ENCODE data around the gene OLFM4.

The OLFM4 gene

GRCh38 chr13:53069800-53070199 is 41.2 kb downstream of the OLFM4 start:
- Histone ChIP-seq H3K27me3 (ENCODE audit: insufficient read depth, low read length, poor library complexity) (no peaks in the 10 kb centered on the region), H3K4ac (ENCODE audit: low read depth, low read length) (no peak overlapping the region), H2BK120ac (ENCODE audit: low read depth, low read length) (no peak overlapping the region), H3K18ac (ENCODE audit: low read length) (no peak overlapping the region), H3K4me3 (ENCODE audit: low read length) (no peak overlapping the region), H3K56ac (ENCODE audit: low read length) (no peak overlapping the region), H2AK5ac (ENCODE audit: low read length) (no peak overlapping the region), H3K27ac (ENCODE audit: low read depth, low read length) (no peak overlapping the region), H4K8ac (ENCODE audit: low read depth, low read length) (no peak overlapping the region), H3K36me3 (ENCODE audit: control insufficient read depth, insufficient read depth, low read length) (no peaks in the 10 kb centered on the region), H3K4me1 (ENCODE audit: control insufficient read depth, low read depth, low read length) (peaks cover 3% of the 10 kb centered on the region), H3K9ac (ENCODE audit: low read length) (no peak overlapping the region), H3K23ac (ENCODE audit: low read length) (no peak overlapping the region), H3K79me2 (ENCODE audit: control insufficient read depth, insufficient read depth, low read length) (no peaks in the 10 kb centered on the region), H2BK5ac (ENCODE audit: low read length) (no peak overlapping the region), H3K4me2 (ENCODE audit: low read length) (no peak overlapping the region), H3K79me1 (ENCODE audit: low read length) (no peaks in the 10 kb centered on the region), H4K5ac (ENCODE audit: low read length) (no peak overlapping the region), H2BK15ac (replicated peaks; ENCODE audit: low read depth) (no peak overlapping the region)
- no CpG with 5 or more reads among the region's 4 CpGs for WGBS (ENCODE audit: extremely low coverage, insufficient coverage, low lambda C conversion rate)
- DNase-seq: no peak

- Histone ChIP-seq H3K4me3 (ENCODE audit: low read length) (no peak overlapping the region), H2AK5ac (ENCODE audit: low read length) (no peak overlapping the region), H2BK5ac (ENCODE audit: low read length) (no peak overlapping the region), H3K23ac (ENCODE audit: low read length) (no peak overlapping the region), H3K18ac (ENCODE audit: low read length) (no peak overlapping the region), H3K4me2 (ENCODE audit: low read length) (no peak overlapping the region), H2BK15ac (replicated peaks; ENCODE audit: low read depth) (no peak overlapping the region), H4K5ac (ENCODE audit: low read length) (no peak overlapping the region), H4K8ac (ENCODE audit: low read depth, low read length) (no peak overlapping the region), H3K4me1 (ENCODE audit: control insufficient read depth, low read depth, low read length) (peaks cover 4% of the 10 kb centered on the region), H3K79me2 (ENCODE audit: control insufficient read depth, insufficient read depth, low read length) (no peaks in the 10 kb centered on the region), H3K27ac (ENCODE audit: low read depth, low read length) (no peak overlapping the region), H3K9ac (ENCODE audit: low read length) (no peak overlapping the region), H2BK120ac (ENCODE audit: low read depth, low read length) (no peak overlapping the region), H3K56ac (ENCODE audit: low read length) (no peak overlapping the region), H3K4ac (ENCODE audit: low read depth, low read length) (no peak overlapping the region), H3K36me3 (ENCODE audit: control insufficient read depth, insufficient read depth, low read length) (no peaks in the 10 kb centered on the region), H3K27me3 (ENCODE audit: insufficient read depth, low read length, poor library complexity) (no peaks in the 10 kb centered on the region), H3K79me1 (ENCODE audit: low read length) (no peaks in the 10 kb centered on the region)
- DNase-seq: no peak
- no CpG with 5 or more reads among the region's 1 CpG for WGBS (ENCODE audit: extremely low coverage, insufficient coverage, low lambda C conversion rate)
These were observed 45.1 kb downstream of the OLFM4 start for GRCh38 chr13:53073711-53074110.

- no peak overlapping the region for H3K18ac ChIP-seq (ENCODE audit: low read length)
- DNase-seq: peak; percentile 68
- H3K23ac ChIP-seq (ENCODE audit: low read length): no peak overlapping the region
- H3K4me2 ChIP-seq (ENCODE audit: low read length): no peak overlapping the region
- WGBS (ENCODE audit: extremely low coverage, insufficient coverage, low lambda C conversion rate): no CpG with 5 or more reads among the region's 5 CpGs
- H4K8ac ChIP-seq (ENCODE audit: low read depth, low read length): no peak overlapping the region
- H3K27ac ChIP-seq (ENCODE audit: low read depth, low read length): no peak overlapping the region
- H3K56ac ChIP-seq (ENCODE audit: low read length): no peak overlapping the region
- no peak overlapping the region for H2BK5ac ChIP-seq (ENCODE audit: low read length)
- no peak overlapping the region for H2BK120ac ChIP-seq (ENCODE audit: low read depth, low read length)
- H4K5ac ChIP-seq (ENCODE audit: low read length): no peak overlapping the region
- H2AK5ac ChIP-seq (ENCODE audit: low read length): no peak overlapping the region
- peaks cover 4% of the 10 kb centered on the region for H3K4me1 ChIP-seq (ENCODE audit: control insufficient read depth, low read depth, low read length)
- no peak overlapping the region for H3K4ac ChIP-seq (ENCODE audit: low read depth, low read length)
- no peak overlapping the region for H3K9ac ChIP-seq (ENCODE audit: low read length)
- no peak overlapping the region for H3K4me3 ChIP-seq (ENCODE audit: low read length)
- H3K79me1 ChIP-seq (ENCODE audit: low read length): no peaks in the 10 kb centered on the region
- no peak overlapping the region for H2BK15ac ChIP-seq (replicated peaks; ENCODE audit: low read depth)
- H3K79me2 ChIP-seq (ENCODE audit: control insufficient read depth, insufficient read depth, low read length): no peaks in the 10 kb centered on the region
- no peaks in the 10 kb centered on the region for H3K36me3 ChIP-seq (ENCODE audit: control insufficient read depth, insufficient read depth, low read length)
- no peaks in the 10 kb centered on the region for H3K27me3 ChIP-seq (ENCODE audit: insufficient read depth, low read length, poor library complexity)
These were observed 45.5 kb downstream of the OLFM4 start for GRCh38 chr13:53074114-53074513.

- H3K4ac ChIP-seq (ENCODE audit: low read depth, low read length): no peak overlapping the region
- no peaks in the 10 kb centered on the region for H3K36me3 ChIP-seq (ENCODE audit: control insufficient read depth, insufficient read depth, low read length)
- H3K79me1 ChIP-seq (ENCODE audit: low read length): no peaks in the 10 kb centered on the region
- no peaks in the 10 kb centered on the region for H3K27me3 ChIP-seq (ENCODE audit: insufficient read depth, low read length, poor library complexity)
- no peak overlapping the region for H4K8ac ChIP-seq (ENCODE audit: low read depth, low read length)
- no peak overlapping the region for H2BK120ac ChIP-seq (ENCODE audit: low read depth, low read length)
- H2BK15ac ChIP-seq (replicated peaks; ENCODE audit: low read depth): no peak overlapping the region
- H3K27ac ChIP-seq (ENCODE audit: low read depth, low read length): no peak overlapping the region
- H2BK5ac ChIP-seq (ENCODE audit: low read length): no peak overlapping the region
- no CpG with 5 or more reads among the region's 6 CpGs for WGBS (ENCODE audit: extremely low coverage, insufficient coverage, low lambda C conversion rate)
- H4K5ac ChIP-seq (ENCODE audit: low read length): no peak overlapping the region
- no peak overlapping the region for H3K56ac ChIP-seq (ENCODE audit: low read length)
- no peak overlapping the region for H3K9ac ChIP-seq (ENCODE audit: low read length)
- no peak overlapping the region for H3K4me2 ChIP-seq (ENCODE audit: low read length)
- peak; percentile 61 for DNase-seq
- no peaks in the 10 kb centered on the region for H3K79me2 ChIP-seq (ENCODE audit: control insufficient read depth, insufficient read depth, low read length)
- H3K23ac ChIP-seq (ENCODE audit: low read length): no peak overlapping the region
- no peak overlapping the region for H3K18ac ChIP-seq (ENCODE audit: low read length)
- H3K4me3 ChIP-seq (ENCODE audit: low read length): no peak overlapping the region
- H2AK5ac ChIP-seq (ENCODE audit: low read length): no peak overlapping the region
- peaks cover 4% of the 10 kb centered on the region for H3K4me1 ChIP-seq (ENCODE audit: control insufficient read depth, low read depth, low read length)
These were observed 46.9 kb downstream of the OLFM4 start for GRCh38 chr13:53075356-53076041.

GRCh38 chr13:53079691-53080090 is 51.1 kb downstream of the OLFM4 start:
- H2BK5ac ChIP-seq (ENCODE audit: low read length): no peak overlapping the region
- H4K8ac ChIP-seq (ENCODE audit: low read depth, low read length): no peak overlapping the region
- no peak overlapping the region for H3K4me2 ChIP-seq (ENCODE audit: low read length)
- no peaks in the 10 kb centered on the region for H3K79me2 ChIP-seq (ENCODE audit: control insufficient read depth, insufficient read depth, low read length)
- H3K9ac ChIP-seq (ENCODE audit: low read length): no peak overlapping the region
- no peaks in the 10 kb centered on the region for H3K27me3 ChIP-seq (ENCODE audit: insufficient read depth, low read length, poor library complexity)
- no peak overlapping the region for H3K4ac ChIP-seq (ENCODE audit: low read depth, low read length)
- H2BK15ac ChIP-seq (replicated peaks; ENCODE audit: low read depth): no peak overlapping the region
- no peak overlapping the region for H3K56ac ChIP-seq (ENCODE audit: low read length)
- no peak overlapping the region for H3K27ac ChIP-seq (ENCODE audit: low read depth, low read length)
- no peak overlapping the region for H4K5ac ChIP-seq (ENCODE audit: low read length)
- no CpG with 5 or more reads among the region's 8 CpGs for WGBS (ENCODE audit: extremely low coverage, insufficient coverage, low lambda C conversion rate)
- DNase-seq: no peak
- H3K18ac ChIP-seq (ENCODE audit: low read length): no peak overlapping the region
- H3K79me1 ChIP-seq (ENCODE audit: low read length): no peaks in the 10 kb centered on the region
- no peak overlapping the region for H2BK120ac ChIP-seq (ENCODE audit: low read depth, low read length)
- H3K23ac ChIP-seq (ENCODE audit: low read length): no peak overlapping the region
- H3K36me3 ChIP-seq (ENCODE audit: control insufficient read depth, insufficient read depth, low read length): no peaks in the 10 kb centered on the region
- no peak overlapping the region for H2AK5ac ChIP-seq (ENCODE audit: low read length)
- no peak overlapping the region for H3K4me3 ChIP-seq (ENCODE audit: low read length)
- H3K4me1 ChIP-seq (ENCODE audit: control insufficient read depth, low read depth, low read length): peaks cover 1% of the 10 kb centered on the region

GRCh38 chr13:53088871-53089270 is 60.3 kb downstream of the OLFM4 start:
- H3K18ac ChIP-seq (ENCODE audit: low read length): no peak overlapping the region
- no peak overlapping the region for H2AK5ac ChIP-seq (ENCODE audit: low read length)
- no CpG with 5 or more reads among the region's 3 CpGs for WGBS (ENCODE audit: extremely low coverage, insufficient coverage, low lambda C conversion rate)
- H2BK15ac ChIP-seq (replicated peaks; ENCODE audit: low read depth): no peak overlapping the region
- no peak overlapping the region for H2BK120ac ChIP-seq (ENCODE audit: low read depth, low read length)
- DNase-seq: no peak
- H3K9ac ChIP-seq (ENCODE audit: low read length): no peak overlapping the region
- H3K4me3 ChIP-seq (ENCODE audit: low read length): no peak overlapping the region
- H3K27ac ChIP-seq (ENCODE audit: low read depth, low read length): no peak overlapping the region
- H4K8ac ChIP-seq (ENCODE audit: low read depth, low read length): no peak overlapping the region
- no peak overlapping the region for H3K4me2 ChIP-seq (ENCODE audit: low read length)
- H3K56ac ChIP-seq (ENCODE audit: low read length): no peak overlapping the region
- no peaks in the 10 kb centered on the region for H3K4me1 ChIP-seq (ENCODE audit: control insufficient read depth, low read depth, low read length)
- no peaks in the 10 kb centered on the region for H3K27me3 ChIP-seq (ENCODE audit: insufficient read depth, low read length, poor library complexity)
- no peaks in the 10 kb centered on the region for H3K36me3 ChIP-seq (ENCODE audit: control insufficient read depth, insufficient read depth, low read length)
- no peak overlapping the region for H3K4ac ChIP-seq (ENCODE audit: low read depth, low read length)
- H3K79me1 ChIP-seq (ENCODE audit: low read length): no peaks in the 10 kb centered on the region
- no peaks in the 10 kb centered on the region for H3K79me2 ChIP-seq (ENCODE audit: control insufficient read depth, insufficient read depth, low read length)
- no peak overlapping the region for H2BK5ac ChIP-seq (ENCODE audit: low read length)
- H4K5ac ChIP-seq (ENCODE audit: low read length): no peak overlapping the region
- no peak overlapping the region for H3K23ac ChIP-seq (ENCODE audit: low read length)
